T-helper 22 cell (primary cell): ENCODE measurements around the gene MYLK3.
"Not testable (repeated sequence)": the region's sequence is repeated elsewhere in the genome, so short reads cannot be mapped to it uniquely, and the experiment has no call there.

Experiments
- DNase-seq: peaks from one replicate; pipeline ENCODE4 v3.0.0-alpha.2; 2020; ENCODE audit warnings: low read depth

Gene MYLK3

GRCh38 chr16:46689365-46690280 is 58.5 kb downstream of the MYLK3 start, which contains the start of gene ORC6:
TSS of gene ORC6 (plus strand) at chr16:46689659. CDS start at chr16:46689706, 47 bp downstream.
- peak; percentile 95 for DNase-seq

DNA sequence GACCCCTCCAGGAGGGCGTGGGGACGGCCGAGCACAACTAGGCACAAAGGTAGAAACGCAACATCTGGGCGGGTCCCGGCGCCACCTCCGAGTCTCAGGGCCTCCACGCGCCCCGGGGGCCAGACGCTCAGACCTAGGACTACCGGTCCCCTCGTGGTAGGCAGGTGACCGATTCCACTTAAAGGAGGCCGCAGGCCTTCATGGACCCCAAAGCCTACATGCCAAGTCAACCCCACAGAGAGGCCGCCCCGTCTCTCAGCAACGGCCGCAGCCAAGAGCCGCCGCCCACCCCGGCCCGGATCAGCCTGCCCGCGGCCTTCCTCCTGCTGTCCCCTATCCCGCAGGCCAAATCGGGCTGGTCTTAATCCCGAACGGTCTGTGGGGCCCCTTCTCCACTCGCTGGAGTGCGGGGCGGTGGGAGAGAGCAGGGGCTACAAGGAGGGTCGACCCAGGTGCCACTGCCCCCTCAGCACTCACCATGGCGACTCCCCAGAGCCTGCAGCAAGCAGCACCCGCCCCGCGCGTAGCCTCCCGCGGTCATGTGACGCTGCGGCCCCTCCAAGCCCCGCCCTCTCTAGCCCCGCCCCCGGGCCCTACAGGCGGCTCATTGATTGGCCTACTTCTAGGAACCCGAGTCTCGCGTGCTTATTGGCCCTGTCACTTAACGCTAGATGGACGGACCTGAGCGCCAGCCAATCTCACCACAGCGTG is 59.3 kb downstream of the MYLK3 start, which contains the start of gene VPS35:
Gene VPS35 (minus strand): TSS at position 525 of the 711 bp plus-strand sequence. CDS start 45 bp downstream, at position 480.
- peak; percentile 98 for DNase-seq

- no peak for DNase-seq
Observed at GRCh38 chr16:46688101-46688653, 60.0 kb downstream of the MYLK3 start.

GRCh38 chr16:46687486-46687885 is 60.7 kb downstream of the MYLK3 start:
- DNase-seq: no peak

GRCh38 chr16:46686815-46687473 is 61.2 kb downstream of the MYLK3 start:
- DNase-seq: no peak

DNA sequence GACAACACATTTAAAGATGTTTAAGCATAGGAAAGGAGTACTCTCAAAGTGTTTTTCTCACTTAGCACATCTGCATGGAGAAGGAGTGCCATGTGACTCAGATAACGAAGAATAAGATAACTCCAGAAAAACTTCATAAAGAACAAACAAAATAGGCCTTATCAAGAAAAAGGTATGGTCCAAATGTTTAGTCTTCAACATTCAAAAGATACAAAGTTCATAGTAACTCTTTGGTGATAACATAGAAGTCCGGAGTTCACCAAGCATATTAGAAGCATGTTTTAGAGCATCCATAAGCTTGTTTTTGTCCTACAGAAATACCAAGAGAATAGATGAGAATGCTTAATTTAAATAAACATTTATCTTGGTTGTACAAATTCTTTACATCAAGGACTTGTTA is 66.3 kb downstream of the MYLK3 start:
- DNase-seq: not testable (repeated sequence)

DNA sequence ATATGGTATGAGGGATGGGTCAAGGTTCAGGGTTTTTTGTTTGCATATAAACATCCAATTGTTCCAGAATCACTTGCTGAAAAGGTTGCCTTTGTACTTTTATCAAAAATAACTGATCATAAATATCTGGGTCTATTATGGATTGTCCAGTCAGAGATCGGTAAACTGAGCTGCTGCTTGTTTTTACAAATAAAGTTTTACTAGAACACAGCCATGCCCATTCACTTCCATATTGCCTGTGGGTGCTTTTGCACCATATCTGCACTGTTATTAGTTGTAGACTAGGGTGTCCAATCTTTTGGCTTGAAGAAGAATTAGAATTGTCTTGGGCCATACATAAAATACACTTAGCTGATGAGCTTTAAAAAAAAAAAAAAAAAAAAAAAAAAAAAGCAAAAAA is 70.2 kb downstream of the MYLK3 start:
- not testable (repeated sequence) for DNase-seq

DNA sequence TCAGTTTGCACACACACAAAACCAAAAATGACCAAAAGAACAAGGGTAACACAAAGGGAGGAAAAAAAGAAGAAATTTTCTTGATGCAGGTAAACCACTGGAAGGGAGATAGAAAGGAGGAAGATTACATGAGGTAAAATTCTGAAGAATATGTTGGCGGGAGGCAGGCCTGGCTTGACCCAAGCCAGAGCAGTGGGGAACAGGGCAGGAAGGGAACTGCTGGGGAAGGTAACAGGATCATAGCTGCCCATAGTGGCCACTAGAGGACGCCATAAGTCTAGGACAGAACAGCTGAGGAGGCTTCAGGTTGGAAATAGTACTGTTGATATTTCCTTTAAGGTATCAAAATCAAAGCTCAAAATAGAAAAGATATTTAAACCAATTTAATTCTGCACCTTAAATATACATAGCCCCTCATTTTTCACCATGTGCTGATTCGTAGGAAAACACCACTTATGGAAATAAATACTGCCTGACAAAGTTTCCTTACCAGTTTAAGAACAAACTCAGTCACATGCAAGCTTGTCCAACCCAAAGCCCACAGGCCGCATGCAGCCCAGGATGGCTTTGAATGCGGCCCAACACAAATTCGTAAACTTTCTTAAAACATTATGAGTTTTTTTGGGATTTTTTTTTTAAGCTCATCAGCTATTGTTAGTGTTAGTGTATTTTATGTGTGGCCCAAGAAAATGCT is 74.7 kb downstream of the MYLK3 start:
- DNase-seq: peak; percentile 2

- no peak for DNase-seq
Observed at GRCh38 chr16:46662123-46662522, 86.0 kb downstream of the MYLK3 start.

DNA sequence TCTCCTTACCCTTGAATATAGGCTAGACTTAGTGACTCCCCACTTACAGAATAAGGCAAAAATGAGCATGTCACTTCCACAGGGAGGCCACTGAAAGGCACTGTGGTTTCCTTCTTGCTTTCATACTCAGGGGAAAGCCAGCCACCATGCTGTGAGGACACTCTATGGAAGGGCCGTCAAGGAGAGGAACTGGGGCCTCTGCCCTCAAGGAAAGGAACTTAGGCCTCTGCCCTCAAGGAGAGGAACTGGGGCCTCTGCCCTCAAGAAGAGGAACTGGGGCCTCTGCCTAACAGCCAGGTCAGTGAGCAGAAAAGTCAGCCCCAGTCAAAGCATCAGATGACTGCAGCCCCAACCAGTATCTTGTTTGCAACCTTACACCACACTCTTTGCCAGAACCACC is 89.2 kb downstream of the MYLK3 start:
- DNase-seq: no peak
